IMR-90 (cell line): ENCODE data around the gene NAA15. TPM values are rescaled to one million over a fixed set of nuclear protein-coding genes. Genes with fewer than 3 reads are reported as not detected.

Source experiments
- ATAC-seq: fragments of 200-7000 bp; cut with Tn5 transposase; 2 replicates; pipeline ENCODE4 v1.9.1; 2020; ENCODE audit warnings: low read depth, mild to moderate bottlenecking, moderate library complexity
- BruUV-seq: library from RNA; stranded (reverse); fragments of 400-500 nt; replicated peaks from 2 replicates; lab custom pipeline; 2021; lab: Mats Ljungman, UMichigan
- CTCF ChIA-PET: fragments of 300-600 bp; formaldehyde crosslinking; extraction: SDS; loops from one replicate; lab custom pipeline; 2021; ENCODE audit warnings: antibody characterized with exemption; lab: Yijun Ruan, JAX
- POLR2A ChIA-PET: fragments of 300-600 bp; sonication (Branson Sonifier 250); formaldehyde crosslinking; loops from one replicate; lab custom pipeline; 2022; ENCODE audit warnings: antibody characterized with exemption; ENCODE audit not compliant: unreplicated experiment; lab: Charles Lee
- DNase-seq: peaks from one replicate; pipeline ENCODE4 v3.0.0; 2013
- H2AFZ ChIP-seq: replicated peaks from 2 replicates; pipeline ENCODE3; 2013; ENCODE audit warnings: low read length, mild to moderate bottlenecking; ENCODE audit not compliant: poor library complexity
- H2AK5ac ChIP-seq: 2 replicates; pipeline ENCODE4 v1.6.1; 2013; ENCODE audit warnings: low read depth, low read length, inconsistent platforms
- H2AK9ac ChIP-seq: replicated peaks from 2 replicates; pipeline ENCODE3; 2013; ENCODE audit warnings: mild to moderate bottlenecking, low read depth, low read length, moderate library complexity; ENCODE audit not compliant: poor library complexity
- H2BK120ac ChIP-seq: 2 replicates; pipeline ENCODE4 v1.6.1; 2013; ENCODE audit warnings: low read depth, low read length, inconsistent platforms
- H2BK15ac ChIP-seq: 3 replicates; pipeline ENCODE4 v1.6.1; 2013; ENCODE audit warnings: low read depth, low read length, inconsistent platforms
- H2BK20ac ChIP-seq: 2 replicates; pipeline ENCODE4 v1.6.1; 2013; ENCODE audit warnings: low read depth, mild to moderate bottlenecking, inconsistent platforms, low read length, moderate library complexity
- H2BK5ac ChIP-seq: 2 replicates; pipeline ENCODE4 v1.6.1; 2013; ENCODE audit warnings: mild to moderate bottlenecking, low read depth, low read length, inconsistent platforms; ENCODE audit not compliant: poor library complexity, severe bottlenecking
- H3K14ac ChIP-seq: replicated peaks from 2 replicates; pipeline ENCODE4 v1.6.1; 2013; ENCODE audit warnings: low read depth, low read length, inconsistent platforms
- H3K18ac ChIP-seq: 2 replicates; pipeline ENCODE4 v1.6.1; 2013; ENCODE audit warnings: low read depth, low read length, control low read depth
- H3K23ac ChIP-seq: 2 replicates; pipeline ENCODE4 v1.6.1; 2013; ENCODE audit warnings: low read depth, low read length, inconsistent platforms
- H3K27ac ChIP-seq: 2 replicates; pipeline ENCODE4 v1.5.1; 2013; ENCODE audit warnings: mild to moderate bottlenecking, control low read depth, low read length; ENCODE audit not compliant: insufficient read depth
- H3K27me3 ChIP-seq: 2 replicates; pipeline ENCODE4 v1.6.1; 2013; ENCODE audit warnings: low read length; ENCODE audit not compliant: control insufficient read depth, insufficient read depth
- H3K36me3 ChIP-seq: 2 replicates; pipeline ENCODE4 v1.6.1; 2013; ENCODE audit warnings: low read length, mixed read lengths; ENCODE audit not compliant: control insufficient read depth, insufficient read depth
- H3K4ac ChIP-seq: 2 replicates; pipeline ENCODE4 v1.6.1; 2013; ENCODE audit warnings: low read depth, low read length, inconsistent platforms
- H3K4me1 ChIP-seq: 2 replicates; pipeline ENCODE4 v1.6.1; 2013; ENCODE audit warnings: low read length, mixed read lengths; ENCODE audit not compliant: control insufficient read depth, insufficient read depth
- H3K4me2 ChIP-seq: 2 replicates; pipeline ENCODE4 v1.6.1; 2013; ENCODE audit warnings: low read depth, mild to moderate bottlenecking, control low read depth, low read length, moderate library complexity
- H3K4me3 ChIP-seq: 2 replicates; pipeline ENCODE4 v1.5.1; 2013; ENCODE audit warnings: low read depth, mild to moderate bottlenecking, control low read depth, low read length, moderate library complexity; ENCODE audit not compliant: insufficient read depth
- H3K56ac ChIP-seq: 2 replicates; pipeline ENCODE4 v1.6.1; 2013; ENCODE audit warnings: low read length, inconsistent platforms; ENCODE audit not compliant: insufficient read depth; ENCODE audit errors: extremely low read depth
- H3K79me1 ChIP-seq, 2 experiments: 2 replicates each; pipeline ENCODE4 v1.6.1; 2013; ENCODE audit warnings: low read length in 2 of 2, inconsistent platforms in 1 of 2, low read depth in 1 of 2
- H3K9ac ChIP-seq: 2 replicates; pipeline ENCODE4 v1.6.1; 2013; ENCODE audit warnings: low read depth, low read length, control low read depth
- H3K9me1 ChIP-seq: 2 replicates; pipeline ENCODE4 v1.6.1; 2013; ENCODE audit warnings: low read length, inconsistent platforms; ENCODE audit not compliant: insufficient read depth
- H3K9me3 ChIP-seq: 2 replicates; pipeline ENCODE4 v1.6.1; 2013; ENCODE audit warnings: low read length; ENCODE audit not compliant: control insufficient read depth, insufficient read depth
- H4K20me1 ChIP-seq: 2 replicates; pipeline ENCODE4 v1.6.1; 2013; ENCODE audit warnings: low read length, inconsistent platforms; ENCODE audit not compliant: insufficient read depth
- H4K5ac ChIP-seq: 2 replicates; pipeline ENCODE4 v1.6.1; 2013; ENCODE audit warnings: mild to moderate bottlenecking, low read depth, low read length, control low read depth
- H4K8ac ChIP-seq, 2 experiments: 2 replicates each; pipeline ENCODE4 v1.6.1; 2013; ENCODE audit warnings: low read depth in 2 of 2, low read length in 2 of 2, control low read depth in 1 of 2, inconsistent platforms in 1 of 2
- H4K91ac ChIP-seq: 2 replicates; pipeline ENCODE4 v1.6.1; 2013; ENCODE audit warnings: low read depth, low read length, inconsistent platforms; ENCODE audit not compliant: insufficient read depth
- CEBPB ChIP-seq: IDR thresholded peaks from 2 replicates; pipeline ENCODE4 v1.6.1; 2012; ENCODE audit warnings: low read depth, low read length, improper control_type of control experiment
- CHD1 ChIP-seq: IDR thresholded peaks from 2 replicates; pipeline ENCODE4 v1.6.1; 2012; ENCODE audit warnings: low read depth, low read length, improper control_type of control experiment
- ELK1 ChIP-seq: fragments of 150-350 bp; IDR thresholded peaks from 2 replicates; pipeline ENCODE4 v1.6.1; 2016; ENCODE audit warnings: low read depth, mild to moderate bottlenecking, low read length, moderate library complexity, borderline replicate concordance
- FOS ChIP-seq: fragments of 150-350 bp; IDR thresholded peaks from 2 replicates; pipeline ENCODE4 v1.6.1; 2016; ENCODE audit warnings: low read depth, low read length
- MAZ ChIP-seq: IDR thresholded peaks from 2 replicates; pipeline ENCODE4 v1.6.1; 2012; ENCODE audit warnings: low read depth, mild to moderate bottlenecking, low read length, improper control_type of control experiment, moderate library complexity, borderline replicate concordance
- MXI1 ChIP-seq: IDR thresholded peaks from 2 replicates; pipeline ENCODE4 v1.6.1; 2012; ENCODE audit warnings: low read depth, mild to moderate bottlenecking, low read length, moderate library complexity, borderline replicate concordance
- NFE2L2 ChIP-seq: fragments of 150-350 bp; IDR thresholded peaks from 2 replicates; pipeline ENCODE4 v1.6.1; 2016; ENCODE audit warnings: low read depth, mild to moderate bottlenecking, low read length
- POLR2A ChIP-seq: IDR thresholded peaks from 2 replicates; pipeline ENCODE4 v1.6.1; 2012; ENCODE audit warnings: mild to moderate bottlenecking, low read depth, low read length
- RCOR1 ChIP-seq: IDR thresholded peaks from 2 replicates; pipeline ENCODE4 v1.6.1; 2012; ENCODE audit warnings: mild to moderate bottlenecking, low read length, improper control_type of control experiment; ENCODE audit not compliant: insufficient replicate concordance
- USF2 ChIP-seq: fragments of 150-350 bp; IDR thresholded peaks from 2 replicates; pipeline ENCODE4 v1.6.1; 2017; ENCODE audit warnings: mild to moderate bottlenecking, antibody characterized with exemption, low read length, low read depth
- WGBS, 2 experiments: methylation state at CpG; one replicate each; pipeline versions ENCODE4 v1.1.5 to v1.1.7; 2013; ENCODE audit warnings: missing lambda C conversion rate in 2 of 2; ENCODE audit not compliant: insufficient read length in 1 of 2; ENCODE audit errors: extremely low coverage in 2 of 2; 5-methylcytosine and 5-hydroxymethylcytosine counted together
- dilution Hi-C: fragments of 300-500 bp; cut with HindIII; formaldehyde crosslinking; loops from one replicate; pipeline ENCODE4 v1.14.3; 2018; ENCODE audit warnings: low sequenced_read_pairs; ENCODE audit not compliant: unreplicated experiment
- in situ Hi-C: fragments of 300-500 bp; cut with MboI; formaldehyde crosslinking; loops from 3 replicates; pipeline ENCODE4 v1.14.3; 2019; ENCODE audit warnings: low sequenced_read_pairs, inconsistent platforms, mixed read lengths
- intact Hi-C: fragments of 100-400 bp; cut with micrococcal nuclease; formaldehyde crosslinking; loops from 2 replicates; pipeline ENCODE4 v1.10.0; 2022
- polyA plus RNA-seq, 3 experiments: library from polyadenylated mRNA; depleted of rRNA; stranded (reverse); fragments of >200 nt; gene quantifications; 2 replicates each; pipeline ENCODE4 v1.2.3, GENCODE V29; 2012; ENCODE audit warnings: low replicate concordance in 1 of 3
- total RNA-seq: library from RNA; depleted of rRNA; stranded (reverse); fragments of >200 nt; gene quantifications from 2 replicates; pipeline ENCODE4 v1.2.3, GENCODE V29; 2012

The NAA15 gene
- total and polyA plus RNA-seq, 2 of the 4 experiments (the other 2 are of a cell fraction), result 11.0 to 43.4 TPM

- Histone ChIP-seq H2AK5ac (no peak overlapping the region), H4K91ac (no peak overlapping the region), H4K8ac (no peak overlapping the region), H4K20me1 (peaks cover 71% of the 10 kb centered on the region), H2BK120ac (no peak overlapping the region), H3K14ac (no peak overlapping the region), H3K4me2 (no peak overlapping the region), H4K5ac (no peak overlapping the region), H3K56ac (no peak overlapping the region), H2BK15ac (no peak overlapping the region), H3K36me3 (no peaks in the 10 kb centered on the region), H3K4me1 (peaks cover 5% of the 10 kb centered on the region), H2BK5ac (no peak overlapping the region), H2BK20ac (no peak overlapping the region), H3K79me1 (peaks cover 4 to 52% of the 10 kb centered on the region in 2 experiments; a peak in 3 of 4 replicates), H3K9me1 (0 out of 2 replicates have a peak, but pooled peaks cover 2% of the 10 kb centered on the region), H3K23ac (no peak overlapping the region), H3K18ac (no peak overlapping the region), H3K4ac (no peak overlapping the region), H3K4me3 (no peak overlapping the region), H3K27ac (no peak overlapping the region), H3K27me3 (no peaks in the 10 kb centered on the region), H2AK9ac (no peak overlapping the region), H3K9me3 (no peaks in the 10 kb centered on the region), H2AFZ (no peak overlapping the region), H3K9ac (no peak overlapping the region)
- CTCF ChIA-PET, result no interaction called here
- WGBS, 2 experiments, result no CpG with 5 or more reads among the region's 1 CpG
- ATAC-seq (no peak), DNase-seq (no peak)
- in situ Hi-C loops (no loop called here), intact Hi-C loops (loop anchor here (5.0 kb wide), 1 partner anchor 33 kb away; no protein-coding TSS in a partner anchor), dilution Hi-C loops (no loop called here)
- no TSS peak for BruUV-seq
- TF ChIP-seq NFE2L2, result no peak
- no peak for TF ChIP-seq ELK1
- no peak for TF ChIP-seq RCOR1
- no peak for TF ChIP-seq USF2
- no peak for TF ChIP-seq CHD1
- no peak for TF ChIP-seq FOS
- TF ChIP-seq MXI1, result no peak
- TF ChIP-seq CEBPB, result no peak
- no peak for TF ChIP-seq MAZ
- no peak for TF ChIP-seq POLR2A
- POLR2A ChIA-PET, result no interaction called here
These were observed 18.3 kb downstream of the NAA15 start for GRCh38 chr4:139319571-139319970.
